Loucy (cell line): Measurements from ENCODE around the gene FAM209B.

Experiments used
- H2AFZ ChIP-seq: fragments of 200-600 bp; sonication (generic); 2 replicates; pipeline ENCODE4 v1.6.0; 2016; ENCODE audit warnings: antibody characterized with exemption, mild to moderate bottlenecking, low read length, moderate library complexity
- H3F3A ChIP-seq: fragments of 200-600 bp; 2 replicates; pipeline ENCODE4 v1.6.0; 2016; ENCODE audit warnings: antibody characterized with exemption, low read depth, mild to moderate bottlenecking
- H3K27me3 ChIP-seq: fragments of 200-600 bp; sonication (generic); 2 replicates; pipeline ENCODE4 v1.6.1; 2014; ENCODE audit warnings: low read length, mild to moderate bottlenecking; ENCODE audit not compliant: insufficient read depth, poor library complexity, severe bottlenecking
- H3K36me3 ChIP-seq: fragments of 200-600 bp; sonication (generic); 2 replicates; pipeline ENCODE4 v1.6.1; 2016; ENCODE audit warnings: low read length; ENCODE audit not compliant: insufficient read depth
- H3K4me1 ChIP-seq: fragments of 200-600 bp; sonication (generic); 2 replicates; pipeline ENCODE4 v1.5.1; 2014; ENCODE audit warnings: low read length, mild to moderate bottlenecking; ENCODE audit not compliant: insufficient read depth, poor library complexity, severe bottlenecking
- H3K4me2 ChIP-seq: fragments of 200-600 bp; sonication (generic); 2 replicates; pipeline ENCODE4 v1.6.0; 2014; ENCODE audit warnings: antibody characterized with exemption, low read length, low read depth, mild to moderate bottlenecking; ENCODE audit not compliant: poor library complexity, severe bottlenecking
- H3K4me3 ChIP-seq: fragments of 200-600 bp; sonication (generic); 2 replicates; pipeline ENCODE4 v1.5.1; 2014; ENCODE audit warnings: low read length, mild to moderate bottlenecking, mixed read lengths; ENCODE audit not compliant: poor library complexity, severe bottlenecking
- H3K79me2 ChIP-seq: fragments of 200-600 bp; sonication (generic); 2 replicates; pipeline ENCODE4 v1.6.1; 2014; ENCODE audit warnings: low read length; ENCODE audit not compliant: insufficient read depth
- H3K9ac ChIP-seq: fragments of 200-600 bp; sonication (generic); 2 replicates; pipeline ENCODE4 v1.6.0; 2014; ENCODE audit warnings: mild to moderate bottlenecking, low read depth, low read length, moderate library complexity; ENCODE audit not compliant: poor library complexity, severe bottlenecking
- H3K9me2 ChIP-seq: fragments of 200-600 bp; sonication (generic); replicated peaks from 2 replicates; pipeline ENCODE4 v1.6.1; 2016; ENCODE audit warnings: low read depth, low read length, mixed read lengths
- H3K9me3 ChIP-seq: fragments of 200-600 bp; sonication (generic); 2 replicates; pipeline ENCODE4 v1.6.1; 2014; ENCODE audit warnings: mild to moderate bottlenecking, antibody characterized with exemption, low read length, low read depth; ENCODE audit not compliant: insufficient read depth
- H4K20me1 ChIP-seq: fragments of 200-600 bp; sonication (generic); 2 replicates; pipeline ENCODE4 v1.6.0; 2014; ENCODE audit warnings: antibody characterized with exemption, low read length, mild to moderate bottlenecking; ENCODE audit not compliant: insufficient read depth, poor library complexity, severe bottlenecking
- CTCF ChIP-seq: fragments of 200-600 bp; sonication (generic); conservative IDR thresholded peaks from 2 replicates; pipeline ENCODE4 v1.5.1; 2014; ENCODE audit warnings: mild to moderate bottlenecking, antibody characterized with exemption, low read length
- EZH2phosphoT487 ChIP-seq: fragments of 200-600 bp; IDR thresholded peaks from 2 replicates; pipeline ENCODE4 v1.6.1; 2018; ENCODE audit warnings: antibody characterized with exemption, mild to moderate bottlenecking, moderate library complexity, borderline replicate concordance

FAM209B gene

GRCh38 chr20:56581701-56582100 is 48.7 kb downstream of the FAM209B start:
- Histone ChIP-seq H2AFZ (no peak overlapping the region), H4K20me1 (no peaks in the 10 kb centered on the region), H3K27me3 (no peaks in the 10 kb centered on the region), H3K9me2 (no peaks in the 10 kb centered on the region), H3F3A (no peaks in the 10 kb centered on the region), H3K4me2 (no peak overlapping the region), H3K79me2 (no peaks in the 10 kb centered on the region), H3K9me3 (no peaks in the 10 kb centered on the region), H3K36me3 (no peaks in the 10 kb centered on the region), H3K4me1 (no peaks in the 10 kb centered on the region), H3K4me3 (no peak overlapping the region), H3K9ac (no peak overlapping the region)
- no peak for TF ChIP-seq EZH2phosphoT487
- TF ChIP-seq CTCF = no peak

DNA sequence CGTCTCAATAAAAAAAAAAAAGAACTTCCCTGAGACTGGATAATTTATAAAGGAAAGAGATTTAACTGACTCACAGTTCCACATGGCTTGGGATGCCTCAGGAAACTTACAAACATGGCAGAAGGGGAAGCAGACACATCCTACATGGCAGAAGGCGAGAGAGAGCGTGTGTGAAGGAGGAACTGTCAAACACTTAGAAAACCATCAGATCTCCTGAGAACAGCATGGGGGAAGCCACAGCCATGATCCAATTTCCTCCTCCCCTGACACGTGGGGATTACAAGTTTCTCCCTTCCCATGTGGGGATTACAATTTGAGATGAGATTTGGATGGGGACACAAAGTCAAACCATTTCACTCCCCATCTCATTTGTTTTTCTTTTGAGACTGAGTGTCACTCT is 49.5 kb downstream of the FAM209B start:
- no peaks in the 10 kb centered on the region for H3K4me1 ChIP-seq
- H3K27me3 ChIP-seq = no peaks in the 10 kb centered on the region
- no peaks in the 10 kb centered on the region for H3K36me3 ChIP-seq
- no peaks in the 10 kb centered on the region for H3K79me2 ChIP-seq
- H3K9me2 ChIP-seq = no peaks in the 10 kb centered on the region
- no peak overlapping the region for H3K4me2 ChIP-seq
- no peaks in the 10 kb centered on the region for H3F3A ChIP-seq
- no peak overlapping the region for H2AFZ ChIP-seq
- no peak overlapping the region for H3K4me3 ChIP-seq
- no peaks in the 10 kb centered on the region for H3K9me3 ChIP-seq
- no peak overlapping the region for H3K9ac ChIP-seq
- no peaks in the 10 kb centered on the region for H4K20me1 ChIP-seq
- TF ChIP-seq CTCF = no peak

DNA sequence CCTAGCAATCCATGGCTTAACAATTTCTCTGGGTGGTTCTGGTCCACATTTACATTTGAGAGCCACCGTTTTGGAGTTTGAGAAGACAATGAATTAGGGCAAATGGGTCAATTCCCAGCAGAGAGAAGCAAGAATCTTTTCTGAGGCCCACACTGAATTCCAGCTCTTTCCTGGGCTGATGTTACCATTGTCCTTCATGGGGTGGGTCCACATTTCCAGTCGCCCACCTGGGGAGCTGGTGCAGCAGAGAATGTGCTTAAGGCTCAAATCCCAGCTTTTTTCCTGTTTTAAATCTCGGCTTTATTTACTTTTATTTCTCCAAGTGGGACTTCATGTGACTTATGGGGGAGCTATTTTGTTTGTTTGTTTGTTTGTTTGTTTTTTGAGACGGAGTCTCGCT is 51.9 kb downstream of the FAM209B start:
- Histone ChIP-seq H3K79me2 (no peaks in the 10 kb centered on the region), H3K4me1 (no peaks in the 10 kb centered on the region), H4K20me1 (no peaks in the 10 kb centered on the region), H3K4me3 (no peak overlapping the region), H3F3A (no peaks in the 10 kb centered on the region), H3K9ac (no peak overlapping the region), H2AFZ (no peak overlapping the region), H3K9me3 (no peaks in the 10 kb centered on the region), H3K36me3 (no peaks in the 10 kb centered on the region), H3K9me2 (no peaks in the 10 kb centered on the region), H3K4me2 (no peak overlapping the region), H3K27me3 (no peaks in the 10 kb centered on the region)
- no peak for TF ChIP-seq EZH2phosphoT487
- TF ChIP-seq CTCF = no peak
